PC-9 (cell line): ENCODE measurements around the gene XYLT2.

Experiments used
- EZH2 ChIP-seq: fragments of 200-600 bp; sonication (generic); IDR thresholded peaks from 2 replicates; pipeline ENCODE4 v1.8.0; 2017; ENCODE audit warnings: antibody characterized with exemption, low read depth
- TF ChIP-seq, protein P1 (sequence below): fragments of 200-600 bp; sonication (generic); conservative IDR thresholded peaks from 2 replicates; pipeline ENCODE4 v1.6.1; 2017; ENCODE audit warnings: mixed run types, antibody characterized with exemption, mild to moderate bottlenecking, moderate library complexity

DNA sequence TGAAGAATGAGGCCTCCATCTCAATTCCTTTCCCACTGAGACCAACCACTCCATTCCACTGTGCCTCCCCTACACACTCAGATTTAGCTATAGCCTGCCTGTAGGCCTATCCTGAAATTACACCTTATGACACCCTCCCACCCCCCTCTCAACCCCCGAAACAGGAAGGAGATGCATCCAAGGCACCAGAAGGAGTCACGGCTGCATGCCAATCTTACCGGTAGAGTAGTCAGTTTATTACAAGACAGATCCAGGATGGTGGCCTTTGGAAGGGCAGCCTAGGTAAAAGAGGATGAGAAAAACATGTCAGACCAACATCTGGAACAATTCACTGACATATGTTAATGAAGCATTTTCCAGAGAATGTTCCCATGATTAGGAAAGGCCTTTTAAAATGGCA, 48.8 kb downstream of the XYLT2 start:
- TF ChIP-seq, protein P1, sequence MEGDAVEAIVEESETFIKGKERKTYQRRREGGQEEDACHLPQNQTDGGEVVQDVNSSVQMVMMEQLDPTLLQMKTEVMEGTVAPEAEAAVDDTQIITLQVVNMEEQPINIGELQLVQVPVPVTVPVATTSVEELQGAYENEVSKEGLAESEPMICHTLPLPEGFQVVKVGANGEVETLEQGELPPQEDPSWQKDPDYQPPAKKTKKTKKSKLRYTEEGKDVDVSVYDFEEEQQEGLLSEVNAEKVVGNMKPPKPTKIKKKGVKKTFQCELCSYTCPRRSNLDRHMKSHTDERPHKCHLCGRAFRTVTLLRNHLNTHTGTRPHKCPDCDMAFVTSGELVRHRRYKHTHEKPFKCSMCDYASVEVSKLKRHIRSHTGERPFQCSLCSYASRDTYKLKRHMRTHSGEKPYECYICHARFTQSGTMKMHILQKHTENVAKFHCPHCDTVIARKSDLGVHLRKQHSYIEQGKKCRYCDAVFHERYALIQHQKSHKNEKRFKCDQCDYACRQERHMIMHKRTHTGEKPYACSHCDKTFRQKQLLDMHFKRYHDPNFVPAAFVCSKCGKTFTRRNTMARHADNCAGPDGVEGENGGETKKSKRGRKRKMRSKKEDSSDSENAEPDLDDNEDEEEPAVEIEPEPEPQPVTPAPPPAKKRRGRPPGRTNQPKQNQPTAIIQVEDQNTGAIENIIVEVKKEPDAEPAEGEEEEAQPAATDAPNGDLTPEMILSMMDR, result no peak
- no peak for TF ChIP-seq EZH2
